Measurements from ENCODE around the gene ROBO1. TPM values are rescaled to one million over a fixed set of nuclear protein-coding genes. Genes with fewer than 3 reads are reported as not detected.

ROBO1 gene
- total and polyA plus RNA-seq, 2 of the 8 experiments (the other 6 are each of a cell fraction or from before 2014, with no cell fraction given), result 51.4 to 91.0 TPM

- Histone ChIP-seq H3K9me3 (ENCODE audit: insufficient read depth in 2 of 2, low read depth in 1 of 2, low read length in 1 of 2) (no peaks in the 10 kb centered on the region), H4K8ac (ENCODE audit: extremely low read depth, insufficient read depth, low read length) (no peak overlapping the region), H3K79me2 (ENCODE audit: control insufficient read depth in 1 of 2, insufficient read depth in 2 of 2, low read length in 2 of 2) (no peaks in the 10 kb centered on the region), H2BK15ac (ENCODE audit: low read length) (no peak overlapping the region), H3K14ac (ENCODE audit: insufficient read length) (no peak overlapping the region), H2AFZ (ENCODE audit: low read length) (no peak overlapping the region), H3K27ac (ENCODE audit: low read depth, low read length) (no peak overlapping the region), H3K23me2 (ENCODE audit: low read depth, low read length) (no peaks in the 10 kb centered on the region), H3K9ac (replicated peaks in 1 of 4; ENCODE audit: extremely low read depth in 1 of 4, low read depth in 3 of 4, low read length in 3 of 4) (no peak overlapping the region), H3K18ac (ENCODE audit: extremely low read depth, low read length) (no peak overlapping the region), H4K91ac (replicated peaks; ENCODE audit: insufficient read length, low read length) (no peak overlapping the region), H3K56ac (replicated peaks; ENCODE audit: insufficient read length, low read depth, low read length) (no peak overlapping the region), H2BK12ac (ENCODE audit: low read depth, low read length) (no peak overlapping the region), H4K20me1 (replicated peaks in 1 of 2; ENCODE audit: control insufficient read depth in 1 of 2, insufficient read depth in 2 of 2, low read length in 2 of 2) (no peaks in the 10 kb centered on the region), H3K36me3 (ENCODE audit: control insufficient read depth in 2 of 4, insufficient read depth in 4 of 4, low read length in 3 of 4) (no peaks in the 10 kb centered on the region), H4K5ac (ENCODE audit: insufficient read length, low read depth, low read length) (no peak overlapping the region), H3K4ac (replicated peaks; ENCODE audit: insufficient read length, low read depth, low read length) (no peak overlapping the region), H3K27me3 (replicated peaks in 1 of 4; ENCODE audit: control insufficient read depth in 3 of 4, extremely low read depth in 1 of 4, insufficient read depth in 3 of 4, low read length in 3 of 4) (no peaks in the 10 kb centered on the region), H2BK120ac (replicated peaks; ENCODE audit: low read depth, low read length) (no peak overlapping the region), H3K23ac (ENCODE audit: insufficient read length) (no peak overlapping the region), H3K4me1 (replicated peaks in 1 of 4; ENCODE audit: control insufficient read depth in 3 of 4, insufficient read depth in 4 of 4, low read length in 3 of 4) (no peaks in the 10 kb centered on the region), H2BK20ac (ENCODE audit: low read length) (no peak overlapping the region), H3K4me3 (ENCODE audit: extremely low read depth in 1 of 4, insufficient read depth in 2 of 4, low read depth in 3 of 4, low read length in 4 of 4) (no peak overlapping the region), H3K79me1 (ENCODE audit: low read depth, low read length) (no peaks in the 10 kb centered on the region), H2BK5ac (ENCODE audit: low read depth, low read length) (no peak overlapping the region), H2AK5ac (ENCODE audit: low read depth, low read length) (no peak overlapping the region), H3K4me2 (ENCODE audit: insufficient read depth in 1 of 2, low read depth in 2 of 2, low read length in 2 of 2) (no peak overlapping the region)
- FAIRE-seq (no peak), DNase-seq (ENCODE audit: low read depth in 1 of 2, low spot score in 2 of 2) (no peak)
- POLR2A ChIA-PET (ENCODE audit: partially characterized antibody), result no interaction called here
- WGBS, 2 experiments (ENCODE audit: extremely low coverage in 1 of 2, insufficient coverage in 1 of 2, insufficient read length in 1 of 2, insufficient replicate concordance in 2 of 2, low coverage in 1 of 2, low lambda C conversion rate in 2 of 2, missing lambda C conversion rate in 1 of 2), result 88% methylated on average over 2 of the region's 2 CpGs; no CpG with 5 or more reads in 1 of the 2 experiments
- CTCF ChIA-PET (ENCODE audit: partially characterized antibody), result interaction anchor here (0.6 to 1.6 kb wide), 5 partner anchors 10 to 290 kb away, joined by 3 to 7 read pairs (median 3); no protein-coding TSS in a partner anchor
- no peak for TF ChIP-seq NANOG (IDR thresholded peaks at IDR 0.05; ENCODE audit: insufficient read depth, low read depth, low read length, poor library complexity, severe bottlenecking)
- no peak for TF ChIP-seq SAP30 (IDR thresholded peaks at IDR 0.05; ENCODE audit: insufficient read depth, insufficient replicate concordance, low read length)
Observed at GRCh38 chr3:79264892-79265291, 502.9 kb downstream of the ROBO1 start.
